GM19452 (cell line): ENCODE results near the gene BCL2L12.
A peak's percentile ranks its signal among the peaks of the same experiment; 100 is the strongest.
"Not testable (repeated sequence)": the region's sequence is repeated elsewhere in the genome, so short reads cannot be mapped to it uniquely, and the experiment has no call there.

ENCODE experiments used
- ATAC-seq: cut with Tn5 transposase; IDR thresholded peaks from one replicate; pipeline ENCODE4 v1.9.1; 2021; ENCODE audit not compliant: unreplicated experiment

Gene BCL2L12

GRCh38 chr19:49665351-49666119, at the start of gene BCL2L12, which contains the start of gene IRF3:
Gene BCL2L12 (plus strand): TSS chr19:49665933. CDS start chr19:49666693, 760 bp downstream.
Gene IRF3 (minus strand): TSS chr19:49665857. CDS start chr19:49664838, 1,019 bp downstream.
- ATAC-seq, result peak; percentile 84

GRCh38 chr19:49616532-49616931, 49.2 kb upstream of the BCL2L12 start:
- ATAC-seq, result no peak

- ATAC-seq, result no peak
Observed at GRCh38 chr19:49616945-49617344, 48.8 kb upstream of the BCL2L12 start.

- ATAC-seq, result not testable (repeated sequence)
Observed at GRCh38 chr19:49617860-49618259, 47.9 kb upstream of the BCL2L12 start.

GRCh38 chr19:49624967-49625910, 40.5 kb upstream of the BCL2L12 start:
- no peak for ATAC-seq

- ATAC-seq, result no peak
Observed at GRCh38 chr19:49626226-49626625, 39.5 kb upstream of the BCL2L12 start.

GRCh38 chr19:49629659-49630058, 36.1 kb upstream of the BCL2L12 start:
- ATAC-seq, result no peak

- ATAC-seq, result no peak
Observed at GRCh38 chr19:49631014-49631588, 34.6 kb upstream of the BCL2L12 start.

- no peak for ATAC-seq
Observed at GRCh38 chr19:49631610-49632192, 34.0 kb upstream of the BCL2L12 start.

- no peak for ATAC-seq
Observed at GRCh38 chr19:49632576-49632975, 33.2 kb upstream of the BCL2L12 start.

- not testable (repeated sequence) for ATAC-seq
Observed at GRCh38 chr19:49633273-49633672, 32.5 kb upstream of the BCL2L12 start.

GRCh38 chr19:49635530-49636232, 30.1 kb upstream of the BCL2L12 start:
- no peak for ATAC-seq

GRCh38 chr19:49636233-49636932, 29.4 kb upstream of the BCL2L12 start:
- no peak for ATAC-seq

- ATAC-seq, result no peak
Observed at GRCh38 chr19:49637821-49638738, 27.7 kb upstream of the BCL2L12 start.

- ATAC-seq, result no peak
Observed at GRCh38 chr19:49639401-49640112, 26.2 kb upstream of the BCL2L12 start.

GRCh38 chr19:49640113-49640898, 25.4 kb upstream of the BCL2L12 start, which contains the start of gene RRAS:
Gene RRAS (minus strand): TSS chr19:49640143. CDS start chr19:49640098, 45 bp downstream.
- ATAC-seq, result peak; percentile 56
